Spleen (tissue), 11 donors: ENCODE data around the gene PROCA1. TPM values are rescaled to one million over a fixed set of nuclear protein-coding genes. Genes with fewer than 3 reads are reported as not detected.

Experiments
- DNase-seq: peaks from one replicate; pipeline ENCODE4 v3.0.0-alpha.2; 2020
- H3K27ac ChIP-seq, 8 donors: fragments of 200-600 bp; sonication (generic) in 7 of 8; 1 replicate in 4 of 8; 2 replicates in 4 of 8; pipeline versions ENCODE4 v1.5.0 to v1.8.0; 2016 to 2021; ENCODE audit warnings: inconsistent platforms in 4 of 8, mild to moderate bottlenecking in 4 of 8, moderate library complexity in 1 of 8
- H3K27me3 ChIP-seq, 7 donors: fragments of 200-600 bp; sonication (generic) in 6 of 7; replicated peaks in 1 of 7; 1 replicate in 4 of 7; 2 replicates in 3 of 7; pipeline versions ENCODE4 v1.5.0 to v1.8.0; 2016 to 2021; ENCODE audit warnings: inconsistent platforms in 3 of 7, mild to moderate bottlenecking in 1 of 7
- H3K36me3 ChIP-seq, 6 donors: fragments of 200-600 bp; sonication (generic) in 5 of 6; 1 replicate in 4 of 6; 2 replicates in 2 of 6; pipeline versions ENCODE4 v1.5.0 to v1.8.0; 2016 to 2021; ENCODE audit warnings: inconsistent platforms in 2 of 6
- H3K4me1 ChIP-seq, 6 donors: fragments of 200-600 bp; sonication (generic) in 5 of 6; 1 replicate in 3 of 6; 2 replicates in 3 of 6; pipeline versions ENCODE4 v1.5.0 to v1.8.0; 2016 to 2021; ENCODE audit warnings: inconsistent platforms in 3 of 6
- H3K4me3 ChIP-seq, 8 donors: fragments of 200-600 bp; sonication (generic) in 7 of 8; 1 replicate in 4 of 8; 2 replicates in 4 of 8; pipeline versions ENCODE4 v1.5.0 to v1.8.0; 2016 to 2021; ENCODE audit warnings: inconsistent platforms in 4 of 8, mild to moderate bottlenecking in 4 of 8, moderate library complexity in 2 of 8
- H3K9me3 ChIP-seq, 8 donors: fragments of 200-600 bp; sonication (generic) in 7 of 8; 1 replicate in 4 of 8; 2 replicates in 4 of 8; pipeline versions ENCODE4 v1.5.0 to v1.8.0; 2016 to 2021; ENCODE audit warnings: inconsistent platforms in 4 of 8
- CTCF ChIP-seq, 11 experiments: fragments of 200-600 bp in 7 of 11; fragments of 450-650 bp in 4 of 11; sonication (generic) in 4 of 11; IDR thresholded peaks in 8 of 11; conservative IDR thresholded peaks in 3 of 11; 1 replicate in 7 of 11; 2 replicates in 4 of 11; pipeline versions ENCODE4 v1.4.0 to v1.8.0; 2016 to 2021; ENCODE audit warnings: antibody characterized with exemption in 11 of 11, inconsistent platforms in 4 of 11, mild to moderate bottlenecking in 1 of 11
- POLR2A ChIP-seq, 3 donors: fragments of 450-650 bp; IDR thresholded peaks; one replicate each; pipeline ENCODE4 v1.5.1; 2017; ENCODE audit warnings: antibody characterized with exemption in 3 of 3, mild to moderate bottlenecking in 1 of 3
- POLR2AphosphoS5 ChIP-seq, 3 donors: sonication (generic); formaldehyde crosslinking; IDR thresholded peaks; one replicate each; pipeline ENCODE4 v1.5.1; 2017; ENCODE audit warnings: antibody characterized with exemption in 3 of 3
- WGBS, 5 donors: extraction: QIAGEN DNeasy Blood & Tissue Kit in 3 of 5; methylation state at CpG; one replicate each; pipeline versions ENCODE4 v1.1.5 to v1.1.7; 2013 to 2018; 5-methylcytosine and 5-hydroxymethylcytosine counted together
- intact Hi-C: fragments of 100-400 bp; cut with DNase I; formaldehyde crosslinking; loops from one replicate; pipeline ENCODE4 v1.15.0; 2023; ENCODE audit warnings: low total_unique reads
- polyA plus RNA-seq, 3 donors: library from polyadenylated mRNA; stranded (reverse); fragments of 200-250 nt; gene quantifications; one replicate each; pipeline ENCODE4 v1.2.1, GENCODE V29; 2013
- total RNA-seq, 7 donors: library from RNA; depleted of rRNA in 3 of 7; stranded (reverse); fragments of >200 nt in 3 of 7; fragmentation: NEBNext Ultra II Directional in 4 of 7; extraction: Animal tissue kit (Norgen Biotek cat#: 25700) in 4 of 7; gene quantifications; one replicate each; pipeline versions ENCODE4 v1.1.0 to v1.2.1, GENCODE V29; 2016 to 2021
- donor health status: healthy with polysubstance abuse.
- donor health status: DM: no; HTN: no; CAD: no; lungs with moderate emphysema.
- donor health status: DM: no; HTN: no; CAD: no.
- donor health status: Bipolar disorder and iron deficiency.
- donor health status: healthy.
- donor health status: DM: no; HTN: no; CAD: no.
- donor health status: DM: yes; HTN: yes; CAD: no.

PROCA1 gene
- total and polyA plus RNA-seq, 10 donors: 4.3 to 14.5 (median 7.1) TPM

GRCh38 chr17:28719021-28719433 lies 7.3 kb upstream of the PROCA1 start:
- H3K4me1 ChIP-seq: peaks cover 38 to 78% (median 69%) of the 10 kb centered on the region in 6 donors
- H3K4me3 ChIP-seq: peak overlapping the region; percentile 10 to 99 (median 91)
- 37 to 44% (median 40%) methylated on average over 18 of the region's 18 CpGs for WGBS, 5 donors
- no peaks in the 10 kb centered on the region for H3K9me3 ChIP-seq
- peak overlapping the region; percentile 62 to 92 (median 89) for H3K27ac ChIP-seq
- peak; percentile 85 for DNase-seq
- intact Hi-C loops: no loop called here
- TF ChIP-seq POLR2AphosphoS5 (IDR thresholded peaks at IDR 0.05) (no peak), POLR2A (IDR thresholded peaks at IDR 0.05) (no peak), CTCF (IDR thresholded peaks at IDR 0.05 in 8 of 11, conservative IDR thresholded peaks at IDR 0.05 in 3 of 11) (no peak)
- peaks cover 0 to 49% (median 35%) of the 10 kb centered on the region in 6 donors for H3K36me3 ChIP-seq
- peaks cover 0 to 18% (median 11%) of the 10 kb centered on the region in 7 donors for H3K27me3 ChIP-seq

- WGBS, 5 donors: 44 to 51% (median 48%) methylated on average over 18 of the region's 18 CpGs
- peaks cover 38 to 73% (median 65%) of the 10 kb centered on the region in 6 donors for H3K4me1 ChIP-seq
- H3K9me3 ChIP-seq: no peaks in the 10 kb centered on the region
- H3K27me3 ChIP-seq: peaks cover 0 to 18% (median 11%) of the 10 kb centered on the region in 7 donors
- TF ChIP-seq POLR2A (IDR thresholded peaks at IDR 0.05): no peak
- TF ChIP-seq POLR2AphosphoS5 (IDR thresholded peaks at IDR 0.05): no peak
- no peak for TF ChIP-seq CTCF (IDR thresholded peaks at IDR 0.05 in 8 of 11, conservative IDR thresholded peaks at IDR 0.05 in 3 of 11)
- no peak for DNase-seq
- H3K36me3 ChIP-seq: peaks cover 0 to 48% (median 30%) of the 10 kb centered on the region in 6 donors
- H3K27ac ChIP-seq: peak overlapping the region; percentile 62 to 92 (median 89)
- intact Hi-C loops: no loop called here
- peak overlapping the region in 5 of 8 donors; percentile 31 to 88 (median 46) for H3K4me3 ChIP-seq
Measured at GRCh38 chr17:28718333-28719020, 6.8 kb upstream of the PROCA1 start.

GRCh38 chr17:28717578-28718332 lies 6.1 kb upstream of the PROCA1 start, which contains the start of gene RAB34:
TSS of gene RAB34 (minus strand) at chr17:28717868. CDS start at chr17:28717266, 602 bp downstream.
- intact Hi-C loops: no loop called here
- Histone ChIP-seq H3K36me3 (peaks cover 0 to 41% (median 23%) of the 10 kb centered on the region in 6 donors), H3K27me3 (peaks cover 0 to 18% (median 11%) of the 10 kb centered on the region in 7 donors), H3K27ac (peak within 1 kb of the TSS; percentile 71 to 92 (median 89)), H3K4me3 (peak within 1 kb of the TSS; percentile 11 to 79 (median 42)), H3K4me1 (peaks cover 36 to 70% (median 62%) of the 10 kb centered on the region in 6 donors), H3K9me3 (no peaks in the 10 kb centered on the region)
- peak in 4 of 11 experiments; percentile 10 to 49 (median 32) for TF ChIP-seq CTCF (IDR thresholded peaks at IDR 0.05 in 8 of 11, conservative IDR thresholded peaks at IDR 0.05 in 3 of 11)
- TF ChIP-seq POLR2AphosphoS5 (IDR thresholded peaks at IDR 0.05): peak; percentile 4 to 74 (median 45)
- TF ChIP-seq POLR2A (IDR thresholded peaks at IDR 0.05): no peak
- DNase-seq: peak; percentile 89
- WGBS, 5 donors: 7 to 30% (median 12%) methylated on average over 16 to 60 of the region's 60 CpGs
